CD4-positive, alpha-beta T cell treated with Interleukin-4 for 1 hour (primary cell): Measurements from ENCODE around the gene SRGAP2C.
"Not testable (repeated sequence)": the region's sequence is repeated elsewhere in the genome, so short reads cannot be mapped to it uniquely, and the experiment has no call there.

Source experiments
- DNase-seq, 2 donors: peaks; one replicate each; pipeline ENCODE4 v3.0.0-alpha.2; 2020 to 2022

SRGAP2C gene

GRCh38 chr1:121389895-121390560, 205.3 kb downstream of the SRGAP2C start:
- DNase-seq, result not testable (repeated sequence)

- not testable (repeated sequence) for DNase-seq
Measured at GRCh38 chr1:121392130-121392529, 207.4 kb downstream of the SRGAP2C start.

GRCh38 chr1:121395718-121396201, 211.0 kb downstream of the SRGAP2C start:
- DNase-seq, result peak in 1 of 2 donors; percentile 13

- DNase-seq, result peak; percentile 17 to 46
Measured at GRCh38 chr1:121396335-121397081, 211.7 kb downstream of the SRGAP2C start.

GRCh38 chr1:121397101-121397500, 212.3 kb downstream of the SRGAP2C start:
- not testable (repeated sequence) for DNase-seq

- not testable (repeated sequence) for DNase-seq
Measured at GRCh38 chr1:121399193-121399592, 214.4 kb downstream of the SRGAP2C start.

- DNase-seq, result not testable (repeated sequence)
Measured at GRCh38 chr1:121400108-121400507, 215.3 kb downstream of the SRGAP2C start.

- not testable (repeated sequence) for DNase-seq
Measured at GRCh38 chr1:121400541-121401310, 216.0 kb downstream of the SRGAP2C start.

GRCh38 chr1:121401375-121401955, 216.7 kb downstream of the SRGAP2C start:
- DNase-seq, result peak in 1 of 2 donors; percentile 21

- DNase-seq, result not testable (repeated sequence)
Measured at GRCh38 chr1:121403254-121403653, 218.5 kb downstream of the SRGAP2C start.

GRCh38 chr1:121408354-121408753, 223.6 kb downstream of the SRGAP2C start:
- no peak for DNase-seq

GRCh38 chr1:121413821-121414220, 229.0 kb downstream of the SRGAP2C start:
- no peak for DNase-seq

GRCh38 chr1:121414905-121415304, 230.1 kb downstream of the SRGAP2C start:
- DNase-seq, result no peak

GRCh38 chr1:121417325-121417923, 232.6 kb downstream of the SRGAP2C start:
- no peak for DNase-seq

GRCh38 chr1:121418369-121419049, 233.7 kb downstream of the SRGAP2C start:
- DNase-seq, result no peak

- DNase-seq, result not testable (repeated sequence)
Measured at GRCh38 chr1:121419050-121419615, 234.4 kb downstream of the SRGAP2C start.

GRCh38 chr1:121421490-121421889, 236.7 kb downstream of the SRGAP2C start:
- DNase-seq, result not testable (repeated sequence)

GRCh38 chr1:121423956-121424355, 239.2 kb downstream of the SRGAP2C start:
- DNase-seq, result not testable (repeated sequence)

- not testable (repeated sequence) for DNase-seq
Measured at GRCh38 chr1:121433517-121433916, 248.7 kb downstream of the SRGAP2C start.

- not testable (repeated sequence) for DNase-seq
Measured at GRCh38 chr1:121438862-121439261, 254.1 kb downstream of the SRGAP2C start.

- no peak for DNase-seq
Measured at GRCh38 chr1:121440993-121441392, 256.2 kb downstream of the SRGAP2C start.
